Measurements from ENCODE around the gene ZNF620. TPM values are rescaled to one million over a fixed set of nuclear protein-coding genes. Genes with fewer than 3 reads are reported as not detected.

Gene ZNF620
- total RNA-seq, 1 donor from 2014 or later, result 8.3 TPM

- H3K27me3 Mint-ChIP-seq (ENCODE audit: unreplicated experiment), result peaks cover 1% of the 10 kb centered on the region
- DNase-seq (ENCODE audit: low spot score), result no peak
- H3K36me3 Mint-ChIP-seq (ENCODE audit: low read depth, unreplicated experiment), result peaks cover 37% of the 10 kb centered on the region
- peaks cover 14% of the 10 kb centered on the region for H3K4me1 Mint-ChIP-seq (ENCODE audit: unreplicated experiment)
- H3K9me3 Mint-ChIP-seq (ENCODE audit: unreplicated experiment), result no peaks in the 10 kb centered on the region
- no peak overlapping the region for H3K4me3 Mint-ChIP-seq (ENCODE audit: unreplicated experiment)
- no peak overlapping the region for H3K27ac Mint-ChIP-seq (ENCODE audit: unreplicated experiment)
- no peak for TF ChIP-seq CTCF (IDR thresholded peaks at IDR 0.05; ENCODE audit: unreplicated experiment)
These were observed 22.6 kb downstream of the ZNF620 start for GRCh38 chr3:40528426-40528825.

GRCh38 chr3:40532252-40532651 is 26.4 kb downstream of the ZNF620 start:
- DNase-seq (ENCODE audit: low spot score), result no peak
- H3K9me3 Mint-ChIP-seq (ENCODE audit: unreplicated experiment), result no peaks in the 10 kb centered on the region
- H3K27me3 Mint-ChIP-seq (ENCODE audit: unreplicated experiment), result peaks cover 1% of the 10 kb centered on the region
- H3K36me3 Mint-ChIP-seq (ENCODE audit: low read depth, unreplicated experiment), result peaks cover 61% of the 10 kb centered on the region
- no peak for TF ChIP-seq CTCF (IDR thresholded peaks at IDR 0.05; ENCODE audit: unreplicated experiment)
- H3K4me3 Mint-ChIP-seq (ENCODE audit: unreplicated experiment), result peak overlapping the region; percentile 69
- no peak overlapping the region for H3K27ac Mint-ChIP-seq (ENCODE audit: unreplicated experiment)
- H3K4me1 Mint-ChIP-seq (ENCODE audit: unreplicated experiment), result no peaks in the 10 kb centered on the region

- peaks cover 75% of the 10 kb centered on the region for H3K36me3 Mint-ChIP-seq (ENCODE audit: low read depth, unreplicated experiment)
- H3K27me3 Mint-ChIP-seq (ENCODE audit: unreplicated experiment), result peaks cover 1% of the 10 kb centered on the region
- no peaks in the 10 kb centered on the region for H3K9me3 Mint-ChIP-seq (ENCODE audit: unreplicated experiment)
- DNase-seq (ENCODE audit: low spot score), result no peak
- no peak for TF ChIP-seq CTCF (IDR thresholded peaks at IDR 0.05; ENCODE audit: unreplicated experiment)
- no peaks in the 10 kb centered on the region for H3K4me1 Mint-ChIP-seq (ENCODE audit: unreplicated experiment)
- H3K27ac Mint-ChIP-seq (ENCODE audit: unreplicated experiment), result no peak overlapping the region
- H3K4me3 Mint-ChIP-seq (ENCODE audit: unreplicated experiment), result no peak overlapping the region
These were observed 28.4 kb downstream of the ZNF620 start for GRCh38 chr3:40534283-40534682.

- no peak for DNase-seq (ENCODE audit: low spot score)
- Mint-ChIP-seq H3K27ac (ENCODE audit: unreplicated experiment) (no peak overlapping the region), H3K4me1 (ENCODE audit: unreplicated experiment) (peaks cover 3% of the 10 kb centered on the region), H3K9me3 (ENCODE audit: unreplicated experiment) (no peaks in the 10 kb centered on the region), H3K36me3 (ENCODE audit: low read depth, unreplicated experiment) (peaks cover 4% of the 10 kb centered on the region), H3K4me3 (ENCODE audit: unreplicated experiment) (no peak overlapping the region), H3K27me3 (ENCODE audit: unreplicated experiment) (peaks cover 4% of the 10 kb centered on the region)
- no peak for TF ChIP-seq CTCF (IDR thresholded peaks at IDR 0.05; ENCODE audit: unreplicated experiment)
These were observed 41.0 kb downstream of the ZNF620 start for GRCh38 chr3:40546816-40547215.

- Mint-ChIP-seq H3K27me3 (ENCODE audit: unreplicated experiment) (peaks cover 5% of the 10 kb centered on the region), H3K4me1 (ENCODE audit: unreplicated experiment) (peaks cover 3% of the 10 kb centered on the region), H3K36me3 (ENCODE audit: low read depth, unreplicated experiment) (peaks cover 4% of the 10 kb centered on the region), H3K4me3 (ENCODE audit: unreplicated experiment) (no peak overlapping the region), H3K27ac (ENCODE audit: unreplicated experiment) (no peak overlapping the region), H3K9me3 (ENCODE audit: unreplicated experiment) (no peaks in the 10 kb centered on the region)
- DNase-seq (ENCODE audit: low spot score), result no peak
- TF ChIP-seq CTCF (IDR thresholded peaks at IDR 0.05; ENCODE audit: unreplicated experiment), result no peak
These were observed 44.3 kb downstream of the ZNF620 start for GRCh38 chr3:40550167-40550566.

All from endothelial cell (in vitro differentiated cells).